ENCODE data around the gene APOBEC3B.
"Not testable (repeated sequence)": the region's sequence is repeated elsewhere in the genome, so short reads cannot be mapped to it uniquely, and the experiment has no call there.

APOBEC3B gene

GRCh38 chr22:38943882-38944281 lies 38.3 kb upstream of the APOBEC3B start:
- H2BK5ac ChIP-seq (ENCODE audit: low read length): no peak overlapping the region
- H3K27ac ChIP-seq (replicated peaks; ENCODE audit: low read length): no peak overlapping the region
- no peak overlapping the region for H2BK120ac ChIP-seq (ENCODE audit: low read depth, low read length)
- H2BK12ac ChIP-seq (ENCODE audit: low read length): no peak overlapping the region
- no peak overlapping the region for H3K4ac ChIP-seq (ENCODE audit: low read length)
- H4K8ac ChIP-seq (ENCODE audit: low read depth, low read length): no peak overlapping the region
- no peak overlapping the region for H2AFZ ChIP-seq (ENCODE audit: low read length)
- H4K91ac ChIP-seq (ENCODE audit: low read depth, low read length, poor library complexity): no peak overlapping the region
- peaks cover 0 to 12% of the 10 kb centered on the region in 2 donors for H3K4me1 ChIP-seq (ENCODE audit: control insufficient read depth in 2 of 2, insufficient read depth in 1 of 2, low read depth in 1 of 2, low read length in 2 of 2)
- H3K9ac ChIP-seq (ENCODE audit: low read depth, low read length, poor library complexity): no peak overlapping the region
- no peaks in the 10 kb centered on the region for H3K79me1 ChIP-seq (ENCODE audit: low read depth, low read length)
- no peak overlapping the region for H3K4me2 ChIP-seq (ENCODE audit: insufficient read depth, low read length, poor library complexity, severe bottlenecking)
- H3K27me3 ChIP-seq (ENCODE audit: control insufficient read depth in 3 of 3, insufficient read depth in 3 of 3, low read depth in 1 of 3, low read length in 3 of 3): peaks cover 0 to 46% (median 0%) of the 10 kb centered on the region in 3 experiments
- H3K36me3 ChIP-seq (replicated peaks in 1 of 2; ENCODE audit: control insufficient read depth in 2 of 2, insufficient read depth in 2 of 2, low read length in 2 of 2): no peaks in the 10 kb centered on the region
- no peak overlapping the region for H3K23ac ChIP-seq (ENCODE audit: low read depth, low read length, poor library complexity)
- no peaks in the 10 kb centered on the region for H3K9me3 ChIP-seq (replicated peaks in 1 of 2; ENCODE audit: control insufficient read depth in 2 of 2, insufficient read depth in 1 of 2, low read depth in 1 of 2, low read length in 2 of 2)
- H3K4me3 ChIP-seq (ENCODE audit: low read length in 2 of 2): no peak overlapping the region
- DNase-seq (ENCODE audit: low spot score): no peak
- no peak overlapping the region for H3K14ac ChIP-seq (ENCODE audit: low read length)
- H2BK15ac ChIP-seq (ENCODE audit: low read length): no peak overlapping the region
- H2AK5ac ChIP-seq (ENCODE audit: low read depth, low read length): no peak overlapping the region
- no CpG with 5 or more reads among the region's 3 CpGs for WGBS, 2 donors (ENCODE audit: extremely low coverage in 2 of 2, insufficient read length in 2 of 2, insufficient replicate concordance in 1 of 2)
- H3K18ac ChIP-seq (ENCODE audit: low read length): no peak overlapping the region

GRCh38 chr22:38944653-38945052 lies 37.5 kb upstream of the APOBEC3B start:
- Histone ChIP-seq H3K4me3 (ENCODE audit: low read length in 2 of 2) (no peak overlapping the region), H3K14ac (ENCODE audit: low read length) (no peak overlapping the region), H3K27me3 (ENCODE audit: control insufficient read depth in 3 of 3, insufficient read depth in 3 of 3, low read depth in 1 of 3, low read length in 3 of 3) (peaks cover 0 to 48% (median 0%) of the 10 kb centered on the region in 3 experiments), H3K4ac (ENCODE audit: low read length) (no peak overlapping the region), H2BK12ac (ENCODE audit: low read length) (no peak overlapping the region), H3K18ac (ENCODE audit: low read length) (peak overlapping the region; percentile 21), H3K36me3 (replicated peaks in 1 of 2; ENCODE audit: control insufficient read depth in 2 of 2, insufficient read depth in 2 of 2, low read length in 2 of 2) (no peaks in the 10 kb centered on the region), H3K27ac (replicated peaks; ENCODE audit: low read length) (no peak overlapping the region), H3K9ac (ENCODE audit: low read depth, low read length, poor library complexity) (no peak overlapping the region), H3K4me1 (ENCODE audit: control insufficient read depth in 2 of 2, insufficient read depth in 1 of 2, low read depth in 1 of 2, low read length in 2 of 2) (peaks cover 0 to 12% of the 10 kb centered on the region in 2 donors), H2BK15ac (ENCODE audit: low read length) (no peak overlapping the region), H3K4me2 (ENCODE audit: insufficient read depth, low read length, poor library complexity, severe bottlenecking) (no peak overlapping the region), H3K9me3 (replicated peaks in 1 of 2; ENCODE audit: control insufficient read depth in 2 of 2, insufficient read depth in 1 of 2, low read depth in 1 of 2, low read length in 2 of 2) (no peaks in the 10 kb centered on the region), H4K91ac (ENCODE audit: low read depth, low read length, poor library complexity) (no peak overlapping the region), H2AFZ (ENCODE audit: low read length) (no peak overlapping the region), H3K23ac (ENCODE audit: low read depth, low read length, poor library complexity) (no peak overlapping the region), H2AK5ac (ENCODE audit: low read depth, low read length) (peak overlapping the region; percentile 23), H3K79me1 (ENCODE audit: low read depth, low read length) (no peaks in the 10 kb centered on the region), H2BK5ac (ENCODE audit: low read length) (no peak overlapping the region), H2BK120ac (ENCODE audit: low read depth, low read length) (no peak overlapping the region), H4K8ac (ENCODE audit: low read depth, low read length) (no peak overlapping the region)
- no peak for DNase-seq (ENCODE audit: low spot score)
- WGBS, 2 donors (ENCODE audit: extremely low coverage in 2 of 2, insufficient read length in 2 of 2, insufficient replicate concordance in 1 of 2): no CpG with 5 or more reads among the region's 7 CpGs

GRCh38 chr22:38945706-38946338 lies 36.3 kb upstream of the APOBEC3B start:
- not testable (repeated sequence) for DNase-seq (ENCODE audit: low spot score); H4K91ac ChIP-seq (ENCODE audit: low read depth, low read length, poor library complexity); H4K8ac ChIP-seq (ENCODE audit: low read depth, low read length); H3K9me3 ChIP-seq (replicated peaks in 1 of 2; ENCODE audit: control insufficient read depth in 2 of 2, insufficient read depth in 1 of 2, low read depth in 1 of 2, low read length in 2 of 2); H2BK120ac ChIP-seq (ENCODE audit: low read depth, low read length); H3K4me2 ChIP-seq (ENCODE audit: insufficient read depth, low read length, poor library complexity, severe bottlenecking); H3K27ac ChIP-seq (replicated peaks; ENCODE audit: low read length); H3K23ac ChIP-seq (ENCODE audit: low read depth, low read length, poor library complexity); H2AK5ac ChIP-seq (ENCODE audit: low read depth, low read length); H3K9ac ChIP-seq (ENCODE audit: low read depth, low read length, poor library complexity); H3K79me1 ChIP-seq (ENCODE audit: low read depth, low read length); H2AFZ ChIP-seq (ENCODE audit: low read length); H3K18ac ChIP-seq (ENCODE audit: low read length); H3K36me3 ChIP-seq (replicated peaks in 1 of 2; ENCODE audit: control insufficient read depth in 2 of 2, insufficient read depth in 2 of 2, low read length in 2 of 2); H2BK5ac ChIP-seq (ENCODE audit: low read length); H2BK15ac ChIP-seq (ENCODE audit: low read length); H3K14ac ChIP-seq (ENCODE audit: low read length); H2BK12ac ChIP-seq (ENCODE audit: low read length); H3K4ac ChIP-seq (ENCODE audit: low read length); H3K4me3 ChIP-seq (ENCODE audit: low read length in 2 of 2)
- Histone ChIP-seq H3K4me1 (ENCODE audit: control insufficient read depth in 2 of 2, insufficient read depth in 1 of 2, low read depth in 1 of 2, low read length in 2 of 2) (peaks cover 0 to 12% of the 10 kb centered on the region in 2 donors), H3K27me3 (ENCODE audit: control insufficient read depth in 3 of 3, insufficient read depth in 3 of 3, low read depth in 1 of 3, low read length in 3 of 3) (peaks cover 0 to 57% (median 0%) of the 10 kb centered on the region in 3 experiments)

GRCh38 chr22:38946771-38947170 lies 35.4 kb upstream of the APOBEC3B start:
- Histone ChIP-seq H3K9ac (ENCODE audit: low read depth, low read length, poor library complexity) (no peak overlapping the region), H3K79me1 (ENCODE audit: low read depth, low read length) (no peaks in the 10 kb centered on the region), H3K4me3 (ENCODE audit: low read length in 2 of 2) (no peak overlapping the region), H2BK12ac (ENCODE audit: low read length) (no peak overlapping the region), H4K91ac (ENCODE audit: low read depth, low read length, poor library complexity) (no peak overlapping the region), H3K4me1 (ENCODE audit: control insufficient read depth in 2 of 2, insufficient read depth in 1 of 2, low read depth in 1 of 2, low read length in 2 of 2) (peaks cover 0 to 12% of the 10 kb centered on the region in 2 donors), H3K4ac (ENCODE audit: low read length) (no peak overlapping the region), H3K14ac (ENCODE audit: low read length) (no peak overlapping the region), H2BK120ac (ENCODE audit: low read depth, low read length) (no peak overlapping the region), H3K27me3 (ENCODE audit: control insufficient read depth in 3 of 3, insufficient read depth in 3 of 3, low read depth in 1 of 3, low read length in 3 of 3) (peaks cover 0 to 58% (median 0%) of the 10 kb centered on the region in 3 experiments), H2BK15ac (ENCODE audit: low read length) (no peak overlapping the region), H2AFZ (ENCODE audit: low read length) (no peak overlapping the region), H3K9me3 (replicated peaks in 1 of 2; ENCODE audit: control insufficient read depth in 2 of 2, insufficient read depth in 1 of 2, low read depth in 1 of 2, low read length in 2 of 2) (no peaks in the 10 kb centered on the region), H4K8ac (ENCODE audit: low read depth, low read length) (no peak overlapping the region), H3K23ac (ENCODE audit: low read depth, low read length, poor library complexity) (no peak overlapping the region), H3K4me2 (ENCODE audit: insufficient read depth, low read length, poor library complexity, severe bottlenecking) (no peak overlapping the region), H2BK5ac (ENCODE audit: low read length) (no peak overlapping the region), H3K27ac (replicated peaks; ENCODE audit: low read length) (no peak overlapping the region), H3K18ac (ENCODE audit: low read length) (peak overlapping the region; percentile 23), H2AK5ac (ENCODE audit: low read depth, low read length) (no peak overlapping the region), H3K36me3 (replicated peaks in 1 of 2; ENCODE audit: control insufficient read depth in 2 of 2, insufficient read depth in 2 of 2, low read length in 2 of 2) (no peaks in the 10 kb centered on the region)
- no CpG with 5 or more reads among the region's 8 CpGs for WGBS, 2 donors (ENCODE audit: extremely low coverage in 2 of 2, insufficient read length in 2 of 2, insufficient replicate concordance in 1 of 2)
- no peak for DNase-seq (ENCODE audit: low spot score)

Measured in neuronal stem cell (in vitro differentiated cells).